PC-9 (cell line): ENCODE data around the gene GLI1. TPM values are rescaled to one million over a fixed set of nuclear protein-coding genes. Genes with fewer than 3 reads are reported as not detected.
"Not testable (repeated sequence)": the region's sequence is repeated elsewhere in the genome, so short reads cannot be mapped to it uniquely, and the experiment has no call there.

Experiments
- BruUV-seq: library from RNA; stranded (reverse); fragments of 400-500 nt; replicated peaks from 2 replicates; lab custom pipeline; 2021; lab: Mats Ljungman, UMichigan
- CTCF ChIA-PET: fragments of 300-600 bp; sonication (Branson Sonifier 250); formaldehyde crosslinking; loops from one replicate; lab custom pipeline; 2022; ENCODE audit warnings: antibody characterized with exemption; lab: Charles Lee
- POLR2A ChIA-PET: fragments of 300-600 bp; sonication (Branson Sonifier 250); formaldehyde crosslinking; loops from one replicate; lab custom pipeline; 2022; ENCODE audit warnings: antibody characterized with exemption; ENCODE audit not compliant: unreplicated experiment; lab: Charles Lee
- DNase-seq, 2 experiments: peaks; one replicate each; pipeline versions ENCODE4 v3.0.0 to v3.0.0-alpha.2; 2015 to 2022; ENCODE audit warnings: mixed read lengths in 1 of 2
- H2AFZ ChIP-seq: fragments of 200-600 bp; sonication (generic); 2 replicates; pipeline ENCODE4 v1.8.1; 2017; ENCODE audit warnings: antibody characterized with exemption
- H3F3A ChIP-seq: fragments of 200-600 bp; sonication (generic); 2 replicates; pipeline ENCODE4 v1.8.1; 2017; ENCODE audit warnings: antibody characterized with exemption, mild to moderate bottlenecking, low read depth; ENCODE audit not compliant: insufficient read depth
- H3K27ac ChIP-seq: fragments of 200-600 bp; sonication (generic); 2 replicates; pipeline ENCODE4 v1.6.1; 2016; ENCODE audit warnings: mixed run types
- H3K27me3 ChIP-seq: fragments of 200-600 bp; sonication (generic); 2 replicates; pipeline ENCODE4 v1.6.1; 2016; ENCODE audit warnings: low read depth, mixed run types; ENCODE audit not compliant: insufficient read depth
- H3K36me3 ChIP-seq: fragments of 200-600 bp; sonication (generic); 2 replicates; pipeline ENCODE4 v1.6.1; 2016; ENCODE audit warnings: low read depth, mixed run types
- H3K4me1 ChIP-seq: fragments of 200-600 bp; sonication (generic); replicated peaks from 2 replicates; pipeline ENCODE4 v1.6.1; 2016; ENCODE audit warnings: mixed run types; ENCODE audit not compliant: insufficient read depth
- H3K4me2 ChIP-seq: fragments of 200-600 bp; sonication (generic); 2 replicates; pipeline ENCODE4 v1.6.1; 2017; ENCODE audit warnings: mixed run types
- H3K4me3 ChIP-seq: fragments of 200-600 bp; sonication (generic); 2 replicates; pipeline ENCODE4 v1.6.1; 2016; ENCODE audit warnings: mixed run types
- H3K79me2 ChIP-seq: fragments of 200-600 bp; sonication (generic); 2 replicates; pipeline ENCODE4 v1.6.1; 2017; ENCODE audit warnings: low read depth, mixed run types
- H3K9me2 ChIP-seq: fragments of 200-600 bp; sonication (generic); 2 replicates; pipeline ENCODE4 v1.8.1; 2017; ENCODE audit warnings: mild to moderate bottlenecking; ENCODE audit not compliant: insufficient read depth
- H3K9me3 ChIP-seq: fragments of 200-600 bp; sonication (generic); 2 replicates; pipeline ENCODE4 v1.8.1; 2016; ENCODE audit warnings: low read depth; ENCODE audit not compliant: insufficient read depth
- H4K20me1 ChIP-seq: fragments of 200-600 bp; sonication (generic); 2 replicates; pipeline ENCODE4 v1.8.1; 2017; ENCODE audit not compliant: insufficient read depth
- EZH2 ChIP-seq: fragments of 200-600 bp; sonication (generic); IDR thresholded peaks from 2 replicates; pipeline ENCODE4 v1.8.0; 2017; ENCODE audit warnings: antibody characterized with exemption, low read depth
- intact Hi-C: fragments of 100-400 bp; cut with micrococcal nuclease; formaldehyde crosslinking; loops from one replicate; pipeline ENCODE4 v1.10.0; 2022; ENCODE audit not compliant: unreplicated experiment
- total RNA-seq: library from RNA; stranded (reverse); gene quantifications from 2 replicates; pipeline ENCODE4 v1.2.3, GENCODE V29; 2021
- TF ChIP-seq, protein P1 (sequence below): fragments of 200-600 bp; sonication (generic); conservative IDR thresholded peaks from 2 replicates; pipeline ENCODE4 v1.6.1; 2017; ENCODE audit warnings: mixed run types, antibody characterized with exemption, mild to moderate bottlenecking, moderate library complexity

GLI1 gene
- total RNA-seq, 1 experiment from 2014 or later = not detected

DNA sequence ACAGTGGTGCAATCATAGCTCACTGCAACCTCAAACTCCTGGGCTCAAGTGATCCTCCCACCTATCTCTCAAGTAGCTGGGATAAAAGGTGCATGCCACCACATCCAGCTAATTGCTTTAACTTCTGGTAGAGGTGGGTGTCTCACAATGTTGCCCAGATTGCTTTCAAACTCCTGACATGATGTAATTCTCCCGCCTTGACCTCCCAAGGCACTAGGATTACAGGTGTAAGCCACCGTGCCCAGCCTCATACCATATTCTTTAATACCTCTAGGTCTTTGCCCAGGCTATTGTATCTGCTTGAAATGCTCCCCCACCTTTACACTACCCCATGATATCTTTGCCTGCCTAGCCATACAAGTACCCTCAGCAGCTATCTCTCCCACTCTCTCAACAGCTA is 40.1 kb upstream of the GLI1 start:
- CTCF ChIA-PET = no interaction called here
- peaks cover 8% of the 10 kb centered on the region; the same call in 1 of the 2 replicates for H3K79me2 ChIP-seq
- intact Hi-C loops = no loop called here
- H3K27me3 ChIP-seq = no peaks in the 10 kb centered on the region
- no peaks in the 10 kb centered on the region for H3K9me2 ChIP-seq
- TF ChIP-seq EZH2 = no peak
- TF ChIP-seq, protein P1, sequence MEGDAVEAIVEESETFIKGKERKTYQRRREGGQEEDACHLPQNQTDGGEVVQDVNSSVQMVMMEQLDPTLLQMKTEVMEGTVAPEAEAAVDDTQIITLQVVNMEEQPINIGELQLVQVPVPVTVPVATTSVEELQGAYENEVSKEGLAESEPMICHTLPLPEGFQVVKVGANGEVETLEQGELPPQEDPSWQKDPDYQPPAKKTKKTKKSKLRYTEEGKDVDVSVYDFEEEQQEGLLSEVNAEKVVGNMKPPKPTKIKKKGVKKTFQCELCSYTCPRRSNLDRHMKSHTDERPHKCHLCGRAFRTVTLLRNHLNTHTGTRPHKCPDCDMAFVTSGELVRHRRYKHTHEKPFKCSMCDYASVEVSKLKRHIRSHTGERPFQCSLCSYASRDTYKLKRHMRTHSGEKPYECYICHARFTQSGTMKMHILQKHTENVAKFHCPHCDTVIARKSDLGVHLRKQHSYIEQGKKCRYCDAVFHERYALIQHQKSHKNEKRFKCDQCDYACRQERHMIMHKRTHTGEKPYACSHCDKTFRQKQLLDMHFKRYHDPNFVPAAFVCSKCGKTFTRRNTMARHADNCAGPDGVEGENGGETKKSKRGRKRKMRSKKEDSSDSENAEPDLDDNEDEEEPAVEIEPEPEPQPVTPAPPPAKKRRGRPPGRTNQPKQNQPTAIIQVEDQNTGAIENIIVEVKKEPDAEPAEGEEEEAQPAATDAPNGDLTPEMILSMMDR = no peak
- BruUV-seq = no TSS peak
- POLR2A ChIA-PET = no interaction called here
- H3K4me2 ChIP-seq = no peak overlapping the region
- no peak for DNase-seq
- H3K36me3 ChIP-seq = no peaks in the 10 kb centered on the region
- H3K4me3 ChIP-seq = no peak overlapping the region
- no peaks in the 10 kb centered on the region for H3K4me1 ChIP-seq
- no peak overlapping the region for H3K27ac ChIP-seq
- no peaks in the 10 kb centered on the region for H3K9me3 ChIP-seq
- H3F3A ChIP-seq = peaks cover 5% of the 10 kb centered on the region; the same call in 1 of the 2 replicates
- H2AFZ ChIP-seq = no peak overlapping the region
- no peaks in the 10 kb centered on the region for H4K20me1 ChIP-seq

DNA sequence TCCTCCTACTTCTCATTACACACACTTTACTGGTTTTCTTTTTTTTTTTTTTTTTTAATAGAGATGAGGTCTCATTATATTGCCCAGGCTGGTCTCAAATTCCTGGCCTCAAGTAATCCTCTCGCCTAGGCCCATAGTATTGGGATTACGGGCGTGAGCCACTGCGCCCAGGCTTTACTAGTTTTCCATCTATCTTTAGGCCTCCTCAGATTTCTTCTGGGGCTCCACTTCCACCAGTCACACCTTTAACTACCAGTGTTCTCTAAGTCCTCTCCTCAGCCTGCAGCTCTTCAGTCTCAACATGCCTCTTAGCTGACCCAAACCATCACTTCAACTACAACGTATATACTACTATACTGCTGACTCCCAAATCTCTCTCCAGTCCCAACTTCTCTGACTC is 39.1 kb upstream of the GLI1 start:
- ChIA-PET CTCF (no interaction called here), POLR2A (no interaction called here)
- no peaks in the 10 kb centered on the region for H3K9me3 ChIP-seq
- no peaks in the 10 kb centered on the region for H3K27me3 ChIP-seq
- no peak for DNase-seq
- H3K27ac ChIP-seq = no peak overlapping the region
- H3K79me2 ChIP-seq = 0 out of 2 replicates have a peak, but pooled peaks cover 5% of the 10 kb centered on the region
- H3K4me1 ChIP-seq = no peaks in the 10 kb centered on the region
- BruUV-seq = no TSS peak
- intact Hi-C loops = no loop called here
- H3K4me3 ChIP-seq = no peak overlapping the region
- H3K36me3 ChIP-seq = no peaks in the 10 kb centered on the region
- no peaks in the 10 kb centered on the region for H4K20me1 ChIP-seq
- no peak for TF ChIP-seq EZH2
- TF ChIP-seq, protein P1 = no peak
- no peak overlapping the region for H2AFZ ChIP-seq
- H3K4me2 ChIP-seq = no peak overlapping the region
- no peaks in the 10 kb centered on the region for H3K9me2 ChIP-seq
- H3F3A ChIP-seq = peaks cover 5% of the 10 kb centered on the region; the same call in 1 of the 2 replicates

DNA sequence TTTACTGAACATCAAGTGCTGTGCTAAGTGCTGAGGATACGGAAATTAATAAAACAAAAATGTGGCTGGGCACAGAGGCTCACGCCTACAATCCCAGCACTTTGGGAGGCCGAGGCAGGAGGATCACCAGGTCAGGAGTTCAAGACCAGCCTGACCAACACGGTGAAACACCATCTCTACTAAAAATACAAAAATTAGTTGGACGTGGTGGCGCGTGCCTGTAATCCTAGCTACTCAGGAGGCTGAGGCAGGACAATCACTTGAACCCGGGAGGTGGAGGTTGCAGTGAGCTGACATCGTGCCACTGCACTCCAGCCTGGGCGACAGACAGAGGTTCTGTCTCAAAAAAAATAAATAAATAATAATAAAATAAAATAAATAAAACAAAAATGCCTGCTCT is 32.6 kb upstream of the GLI1 start:
- H2AFZ ChIP-seq, H3K27ac ChIP-seq, BruUV-seq, H3K9me3 ChIP-seq, DNase-seq, intact Hi-C loops, H3K27me3 ChIP-seq, H3K9me2 ChIP-seq, H3K36me3 ChIP-seq, POLR2A ChIA-PET, H3K4me2 ChIP-seq, H3K4me3 ChIP-seq, CTCF ChIA-PET, H4K20me1 ChIP-seq: not testable (repeated sequence)
- H3K79me2 ChIP-seq = peaks cover 21% of the 10 kb centered on the region
- peaks cover 13% of the 10 kb centered on the region; the same call in 1 of the 2 replicates for H3F3A ChIP-seq
- H3K4me1 ChIP-seq = peaks cover 18% of the 10 kb centered on the region

DNA sequence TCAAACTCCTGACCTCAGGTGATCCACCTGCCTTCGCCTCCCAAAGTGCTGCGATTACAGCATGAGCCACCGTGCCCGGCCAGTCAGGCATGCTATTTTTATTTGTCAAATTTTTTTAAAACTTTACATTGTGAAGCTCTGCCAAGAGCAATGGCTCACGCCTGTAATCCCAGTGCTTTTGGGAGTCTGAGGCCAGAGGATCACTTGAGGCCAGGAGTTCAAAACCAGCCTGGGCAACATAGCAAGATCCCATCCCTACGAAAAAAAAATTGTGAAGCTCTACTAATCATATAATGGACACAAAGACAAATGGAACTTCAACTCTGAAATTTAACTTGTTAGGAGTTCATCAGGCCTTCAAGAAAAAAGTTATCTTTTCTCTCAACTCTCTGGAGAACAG is 30.6 kb upstream of the GLI1 start:
- 0 out of 2 replicates have a peak overlapping the region, but pooled peaks have one; percentile 91 for H3K27ac ChIP-seq
- no peak overlapping the region for H2AFZ ChIP-seq
- BruUV-seq = no TSS peak
- no peaks in the 10 kb centered on the region for H3K27me3 ChIP-seq
- H3F3A ChIP-seq = peaks cover 13% of the 10 kb centered on the region; the same call in 1 of the 2 replicates
- H3K4me1 ChIP-seq = peaks cover 18% of the 10 kb centered on the region
- H3K4me2 ChIP-seq = peak overlapping the region; percentile 90
- H3K9me2 ChIP-seq = no peaks in the 10 kb centered on the region
- H3K4me3 ChIP-seq = peak overlapping the region; percentile 74; the same call in 1 of the 2 replicates
- H3K36me3 ChIP-seq = no peaks in the 10 kb centered on the region
- peaks cover 21% of the 10 kb centered on the region for H3K79me2 ChIP-seq
- no peak for DNase-seq
- no peaks in the 10 kb centered on the region for H4K20me1 ChIP-seq
- CTCF ChIA-PET = no interaction called here
- TF ChIP-seq EZH2 = no peak
- TF ChIP-seq, protein P1 = no peak
- intact Hi-C loops = no loop called here
- no peaks in the 10 kb centered on the region for H3K9me3 ChIP-seq
- POLR2A ChIA-PET = no interaction called here
